Endothelial cell of umbilical vein (primary cell): Measurements from ENCODE around the gene CNTN1. TPM values are rescaled to one million over a fixed set of nuclear protein-coding genes. Genes with fewer than 3 reads are reported as not detected.

Experiments
- BruUV-seq: library from RNA; stranded (reverse); fragments of 400-500 nt; replicated peaks from 2 replicates; lab custom pipeline; 2021; lab: Mats Ljungman, UMichigan
- CTCF ChIA-PET: fragments of 300-600, 350-600 bp; sonication (Branson Sonifier 250); formaldehyde crosslinking; loops from one replicate; lab custom pipeline; 2021; ENCODE audit warnings: antibody characterized with exemption, inconsistent platforms; lab: Charles Lee
- POLR2A ChIA-PET: fragments of 300-600, 350-600 bp; sonication (Branson Sonifier 250); formaldehyde crosslinking; loops from one replicate; lab custom pipeline; 2021; ENCODE audit warnings: antibody characterized with exemption, inconsistent platforms; lab: Charles Lee
- DNase-seq: peaks from one replicate; pipeline ENCODE4 v3.0.0-alpha.2; 2011; ENCODE audit warnings: low read depth, low spot score
- FAIRE-seq: peaks from 2 replicates; lab custom pipeline; 2011; peaks lifted over from hg19 to GRCh38; lab: Jason Lieb, UNC
- H2AFZ ChIP-seq: 2 replicates; pipeline ENCODE4 v1.6.0; 2012; ENCODE audit warnings: low read depth, low read length, control low read depth, inconsistent platforms
- H3K27ac ChIP-seq: 2 replicates; pipeline ENCODE4 v1.5.1; 2011; ENCODE audit warnings: low read depth, mild to moderate bottlenecking, control low read depth, low read length, moderate library complexity; ENCODE audit not compliant: insufficient read depth
- H3K27me3 ChIP-seq, 2 experiments: 2 replicates each; pipeline versions ENCODE4 v1.6.0 to v1.6.1; 2011; ENCODE audit warnings: low read length in 2 of 2, mixed read lengths in 1 of 2; ENCODE audit not compliant: control insufficient read depth in 2 of 2, insufficient read depth in 2 of 2
- H3K36me3 ChIP-seq, 2 experiments: 2 replicates in 1 of 2; 3 replicates in 1 of 2; pipeline ENCODE4 v1.5.1; 2011; ENCODE audit warnings: low read length in 2 of 2, mild to moderate bottlenecking in 1 of 2, moderate library complexity in 1 of 2; ENCODE audit not compliant: control insufficient read depth in 2 of 2, insufficient read depth in 2 of 2; ENCODE audit errors: extremely low read depth in 1 of 2
- H3K4me1 ChIP-seq: 3 replicates; pipeline ENCODE4 v1.5.1; 2011; ENCODE audit warnings: mild to moderate bottlenecking, low read length; ENCODE audit not compliant: control insufficient read depth, insufficient read depth; ENCODE audit errors: extremely low read depth
- H3K4me2 ChIP-seq: 2 replicates; pipeline ENCODE4 v1.6.1; 2011; ENCODE audit warnings: low read length, control low read depth, mixed read lengths; ENCODE audit not compliant: insufficient read depth
- H3K4me3 ChIP-seq, 3 experiments: fragments of 200-600 bp in 1 of 3; sonication (generic), shearing (Covaris generic) in 1 of 3; replicated peaks in 1 of 3; 2 replicates each; pipeline ENCODE4 v1.5.1; 2011 to 2016; ENCODE audit warnings: control low read depth in 3 of 3, low read length in 3 of 3, mild to moderate bottlenecking in 2 of 3, inconsistent platforms in 1 of 3, low read depth in 1 of 3, moderate library complexity in 1 of 3; ENCODE audit not compliant: insufficient read depth in 1 of 3
- H3K79me2 ChIP-seq: 2 replicates; pipeline ENCODE4 v1.6.0; 2012; ENCODE audit warnings: low read length, inconsistent platforms; ENCODE audit not compliant: control insufficient read depth, insufficient read depth
- H3K9ac ChIP-seq: replicated peaks from 2 replicates; pipeline ENCODE3; 2011; ENCODE audit warnings: low read length, control low read depth; ENCODE audit not compliant: insufficient read depth; ENCODE audit errors: extremely low read depth
- H3K9me1 ChIP-seq: replicated peaks from 3 replicates; pipeline ENCODE4 v1.6.0; 2011; ENCODE audit warnings: mild to moderate bottlenecking, low read length; ENCODE audit not compliant: control insufficient read depth, insufficient read depth; ENCODE audit errors: extremely low read depth
- H3K9me3 ChIP-seq: replicated peaks from 2 replicates; pipeline ENCODE4 v1.5.1; 2012; ENCODE audit warnings: low read length, inconsistent platforms; ENCODE audit not compliant: control insufficient read depth, insufficient read depth
- H4K20me1 ChIP-seq: replicated peaks from 2 replicates; pipeline ENCODE3; 2011; ENCODE audit warnings: mild to moderate bottlenecking, low read length; ENCODE audit not compliant: control insufficient read depth, insufficient read depth; ENCODE audit errors: extremely low read depth
- CTCF ChIP-seq, 2 donors: IDR thresholded peaks; 1 replicate in 1 of 2; 2 replicates in 1 of 2; pipeline ENCODE4 v1.5.1; 2011; ENCODE audit warnings: low read length in 2 of 2, mild to moderate bottlenecking in 2 of 2, moderate library complexity in 2 of 2, control low read depth in 1 of 2, inconsistent platforms in 1 of 2, low read depth in 1 of 2; ENCODE audit not compliant: insufficient read depth in 1 of 2; ENCODE audit errors: extremely low read depth in 1 of 2
- EZH2 ChIP-seq: IDR thresholded peaks from 2 replicates; pipeline ENCODE4 v1.6.1; 2012; ENCODE audit warnings: borderline replicate concordance, low read depth, mild to moderate bottlenecking, moderate library complexity, low read length, inconsistent platforms; ENCODE audit not compliant: severe bottlenecking
- FOS ChIP-seq: IDR thresholded peaks from 2 replicates; pipeline ENCODE4 v1.6.1; 2011; ENCODE audit warnings: mild to moderate bottlenecking, low read length, moderate library complexity, borderline replicate concordance; ENCODE audit not compliant: insufficient read depth
- GATA2 ChIP-seq: IDR thresholded peaks from 2 replicates; pipeline ENCODE4 v1.7.0; 2011; ENCODE audit warnings: low read depth, mild to moderate bottlenecking, moderate library complexity, mixed read lengths, low read length; ENCODE audit not compliant: insufficient read length, insufficient read depth
- JUN ChIP-seq: IDR thresholded peaks from 2 replicates; pipeline ENCODE4 v1.6.1; 2011; ENCODE audit warnings: borderline replicate concordance, low read depth; ENCODE audit not compliant: insufficient read length, insufficient read depth
- MYC ChIP-seq: IDR thresholded peaks from one replicate; pipeline ENCODE4 v1.6.1; 2011; ENCODE audit warnings: mild to moderate bottlenecking, low read depth, low read length
- POLR2A ChIP-seq: IDR thresholded peaks from 2 replicates; pipeline ENCODE4 v1.6.1; 2012; ENCODE audit warnings: low read depth, mild to moderate bottlenecking, control low read depth, low read length
- POLR2AphosphoS5 ChIP-seq: IDR thresholded peaks from 2 replicates; pipeline ENCODE4 v1.6.1; 2012; ENCODE audit warnings: low read depth, mild to moderate bottlenecking, control low read depth, low read length, moderate library complexity; ENCODE audit not compliant: insufficient read depth
- dilution Hi-C: fragments of 300-500 bp; cut with MboI; formaldehyde crosslinking; loops from one replicate; pipeline ENCODE4 v1.15.0; 2019; ENCODE audit warnings: low sequenced_read_pairs; ENCODE audit not compliant: extremely low pct_ligation_motif_present
- intact Hi-C: fragments of 100-400 bp; cut with micrococcal nuclease; formaldehyde crosslinking; loops from one replicate; pipeline ENCODE4 v1.10.0; 2022
- polyA plus RNA-seq, 4 experiments: library from polyadenylated mRNA; depleted of rRNA in 3 of 4; stranded (reverse) in 3 of 4; unstranded in 1 of 4; fragments of >200 nt; gene quantifications; 2 replicates each; pipeline versions ENCODE4 v1.2.1 to v1.2.3, GENCODE V29; 2011 to 2012; ENCODE audit warnings: missing spikeins in 1 of 4
- total RNA-seq: library from RNA; stranded (reverse); gene quantifications from 2 replicates; pipeline ENCODE4 v1.2.3, GENCODE V29; 2021
- TF ChIP-seq, protein P1 (sequence below): IDR thresholded peaks from 2 replicates; pipeline ENCODE4 v1.6.1; 2011; ENCODE audit not compliant: insufficient read depth, insufficient read length

CNTN1 gene
- total and polyA plus RNA-seq, 2 donors (not counting 3 experiments of a cell fraction or from before 2014, with no cell fraction given), result 0.07 TPM; not detected in 1

DNA sequence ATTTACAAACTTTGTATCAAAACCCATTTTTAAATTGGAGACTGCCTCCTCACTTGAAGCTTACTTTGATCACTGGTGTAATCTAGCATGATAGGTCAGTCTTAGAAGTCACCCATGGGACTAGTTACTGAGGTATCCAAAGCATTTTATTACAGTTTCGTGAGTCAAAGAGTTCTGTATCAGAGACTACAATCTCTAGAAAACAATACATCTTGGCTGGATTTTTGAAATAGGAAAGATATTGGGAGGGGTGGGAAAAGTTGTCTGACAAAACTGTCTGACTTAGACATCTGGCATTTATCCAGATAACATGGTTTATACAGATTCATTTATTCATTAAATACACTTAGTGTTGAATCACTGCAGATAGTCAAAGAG, 322.4 kb downstream of the CNTN1 start:
- peak; percentile 86 for DNase-seq
- Histone ChIP-seq H3K4me2 (peak overlapping the region; percentile 79), H3K4me3 (no peak overlapping the region), H3K9ac (no peak overlapping the region), H3K27me3 (no peaks in the 10 kb centered on the region), H2AFZ (no peak overlapping the region), H3K9me3 (no peaks in the 10 kb centered on the region), H3K36me3 (no peaks in the 10 kb centered on the region), H3K79me2 (no peaks in the 10 kb centered on the region), H3K27ac (peak overlapping the region; percentile 55), H4K20me1 (no peaks in the 10 kb centered on the region), H3K9me1 (no peaks in the 10 kb centered on the region), H3K4me1 (peaks cover 22% of the 10 kb centered on the region)
- FAIRE-seq, result peak; percentile 74
- dilution Hi-C loops (no loop called here), intact Hi-C loops (loop anchor here (1.0 to 10.0 kb wide), 4 partner anchors 15 to 1007 kb away; partner anchors contain the start of gene PDZRN4)
- TF ChIP-seq POLR2AphosphoS5, result peak; percentile 17
- TF ChIP-seq JUN, result no peak
- TF ChIP-seq GATA2, result peak; percentile 91
- CTCF ChIA-PET, result interaction anchor here (0.8 kb wide), 1 partner anchor 53 kb away, joined by 3 read pairs; no protein-coding TSS in a partner anchor
- no TSS peak for BruUV-seq
- POLR2A ChIA-PET, result no interaction called here

- Histone ChIP-seq H3K79me2 (no peaks in the 10 kb centered on the region), H3K27me3 (no peaks in the 10 kb centered on the region), H4K20me1 (no peaks in the 10 kb centered on the region), H3K4me3 (no peak overlapping the region), H3K36me3 (no peaks in the 10 kb centered on the region), H3K9ac (no peak overlapping the region), H3K4me2 (no peak overlapping the region), H3K27ac (no peak overlapping the region), H3K9me3 (no peaks in the 10 kb centered on the region), H3K9me1 (no peaks in the 10 kb centered on the region), H3K4me1 (peaks cover 22% of the 10 kb centered on the region), H2AFZ (no peak overlapping the region)
- TF ChIP-seq GATA2, result no peak
- TF ChIP-seq, protein P1, sequence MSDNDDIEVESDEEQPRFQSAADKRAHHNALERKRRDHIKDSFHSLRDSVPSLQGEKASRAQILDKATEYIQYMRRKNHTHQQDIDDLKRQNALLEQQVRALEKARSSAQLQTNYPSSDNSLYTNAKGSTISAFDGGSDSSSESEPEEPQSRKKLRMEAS, result no peak
- no peak for TF ChIP-seq FOS
- no peak for TF ChIP-seq POLR2AphosphoS5
- no peak for TF ChIP-seq POLR2A
- TF ChIP-seq JUN, result no peak
- TF ChIP-seq MYC, result no peak
- TF ChIP-seq EZH2, result no peak
- TF ChIP-seq CTCF (IDR thresholded peaks at IDR 0.05; ENCODE audit: extremely low read depth in 1 of 2, insufficient read depth in 1 of 2, low read depth in 1 of 2, low read length in 2 of 2), result no peak
- BruUV-seq, result no TSS peak
- ChIA-PET CTCF (no interaction called here), POLR2A (no interaction called here)
- FAIRE-seq (no peak), DNase-seq (no peak)
- intact Hi-C loops (loop anchor here (10.0 kb wide), 1 partner anchor 507 kb away; no protein-coding TSS in a partner anchor), dilution Hi-C loops (no loop called here)
Measured at GRCh38 chr12:41018010-41018409, 325.8 kb downstream of the CNTN1 start.
